ENCODE data around the gene ARID3B.
"Not testable (repeated sequence)": the region's sequence is repeated elsewhere in the genome, so short reads cannot be mapped to it uniquely, and the experiment has no call there.

The ARID3B gene

GRCh38 chr15:74621546-74621920 lies 80.5 kb downstream of the ARID3B start:
- H3K4me1 ChIP-seq (ENCODE audit: control insufficient read depth, insufficient read depth, low read length), result peaks cover 10% of the 10 kb centered on the region
- H3K27me3 ChIP-seq (ENCODE audit: control insufficient read depth, insufficient read depth, low read length), result no peaks in the 10 kb centered on the region
- no peak overlapping the region for H3K9ac ChIP-seq (ENCODE audit: low read length)
- no peak overlapping the region for H3K4me3 ChIP-seq (ENCODE audit: low read length)
- H3K36me3 ChIP-seq (ENCODE audit: control insufficient read depth, insufficient read depth, low read length), result peaks cover 68% of the 10 kb centered on the region
- no peak overlapping the region for H3K27ac ChIP-seq (ENCODE audit: low read depth, low read length)

DNA sequence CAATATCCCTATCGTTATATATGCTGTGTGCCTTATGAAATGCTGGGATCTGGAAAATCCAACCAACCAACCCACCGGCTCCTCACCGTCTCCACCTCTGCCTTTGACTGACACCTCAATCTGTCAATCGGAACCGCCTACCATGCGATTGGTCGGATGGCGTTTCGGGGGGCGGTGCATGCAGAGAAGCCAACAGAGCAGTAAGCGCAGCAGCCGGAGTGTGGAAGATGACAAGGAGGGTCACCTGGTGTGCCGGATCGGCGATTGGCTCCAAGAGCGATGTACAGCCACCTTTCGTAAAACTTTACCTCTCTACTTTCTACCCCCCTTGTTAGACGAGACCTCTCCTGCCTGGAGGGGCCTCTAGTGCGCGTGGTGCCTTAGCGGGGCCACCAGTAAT lies 80.9 kb downstream of the ARID3B start:
- H3K27me3 ChIP-seq (ENCODE audit: control insufficient read depth, insufficient read depth, low read length), result no peaks in the 10 kb centered on the region
- peaks cover 6% of the 10 kb centered on the region for H3K4me1 ChIP-seq (ENCODE audit: control insufficient read depth, insufficient read depth, low read length)
- H3K36me3 ChIP-seq (ENCODE audit: control insufficient read depth, insufficient read depth, low read length), result peaks cover 72% of the 10 kb centered on the region
- H3K9ac ChIP-seq (ENCODE audit: low read length), result no peak overlapping the region
- no peak overlapping the region for H3K27ac ChIP-seq (ENCODE audit: low read depth, low read length)
- H3K4me3 ChIP-seq (ENCODE audit: low read length), result no peak overlapping the region

GRCh38 chr15:74622758-74623157 lies 81.7 kb downstream of the ARID3B start:
- Histone ChIP-seq H3K36me3 (ENCODE audit: control insufficient read depth, insufficient read depth, low read length) (peaks cover 80% of the 10 kb centered on the region), H3K4me1 (ENCODE audit: control insufficient read depth, insufficient read depth, low read length) (no peaks in the 10 kb centered on the region), H3K4me3 (ENCODE audit: low read length) (no peak overlapping the region), H3K27ac (ENCODE audit: low read depth, low read length) (no peak overlapping the region), H3K9ac (ENCODE audit: low read length) (no peak overlapping the region), H3K27me3 (ENCODE audit: control insufficient read depth, insufficient read depth, low read length) (no peaks in the 10 kb centered on the region)

GRCh38 chr15:74624020-74624602 lies 83.1 kb downstream of the ARID3B start:
- Histone ChIP-seq H3K27ac (ENCODE audit: low read depth, low read length) (no peak overlapping the region), H3K9ac (ENCODE audit: low read length) (no peak overlapping the region), H3K27me3 (ENCODE audit: control insufficient read depth, insufficient read depth, low read length) (no peaks in the 10 kb centered on the region), H3K4me3 (ENCODE audit: low read length) (no peak overlapping the region), H3K36me3 (ENCODE audit: control insufficient read depth, insufficient read depth, low read length) (peaks cover 93% of the 10 kb centered on the region), H3K4me1 (ENCODE audit: control insufficient read depth, insufficient read depth, low read length) (no peaks in the 10 kb centered on the region)

- no peaks in the 10 kb centered on the region for H3K27me3 ChIP-seq (ENCODE audit: control insufficient read depth, insufficient read depth, low read length)
- H3K4me1 ChIP-seq (ENCODE audit: control insufficient read depth, insufficient read depth, low read length), result no peaks in the 10 kb centered on the region
- no peak overlapping the region for H3K27ac ChIP-seq (ENCODE audit: low read depth, low read length)
- H3K4me3 ChIP-seq (ENCODE audit: low read length), result no peak overlapping the region
- peaks cover 89% of the 10 kb centered on the region for H3K36me3 ChIP-seq (ENCODE audit: control insufficient read depth, insufficient read depth, low read length)
- H3K9ac ChIP-seq (ENCODE audit: low read length), result no peak overlapping the region
These were observed 84.7 kb downstream of the ARID3B start for GRCh38 chr15:74625693-74626092.

DNA sequence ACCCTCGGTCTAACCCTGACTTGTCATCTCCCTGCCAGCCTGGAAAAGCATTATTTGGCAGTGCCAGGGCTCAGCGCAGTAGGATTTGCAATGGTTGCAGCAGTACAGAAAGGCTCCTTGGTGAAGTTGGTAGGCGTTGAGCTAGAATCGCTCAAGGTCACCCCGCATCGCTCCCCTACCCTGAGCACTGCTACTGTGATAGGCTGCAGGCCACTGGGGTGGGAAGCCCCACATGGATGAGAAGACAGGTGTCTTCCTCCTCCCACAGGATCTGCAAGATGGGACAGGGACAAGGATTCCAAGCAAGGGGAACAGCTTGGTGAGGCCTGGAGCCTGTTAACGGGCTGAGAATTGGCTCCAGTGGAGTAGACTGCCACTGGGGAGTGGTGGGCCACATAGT lies 85.3 kb downstream of the ARID3B start:
- Histone ChIP-seq H3K27me3 (ENCODE audit: control insufficient read depth, insufficient read depth, low read length) (no peaks in the 10 kb centered on the region), H3K27ac (ENCODE audit: low read depth, low read length) (no peak overlapping the region), H3K4me1 (ENCODE audit: control insufficient read depth, insufficient read depth, low read length) (no peaks in the 10 kb centered on the region), H3K36me3 (ENCODE audit: control insufficient read depth, insufficient read depth, low read length) (peaks cover 86% of the 10 kb centered on the region), H3K9ac (ENCODE audit: low read length) (no peak overlapping the region), H3K4me3 (ENCODE audit: low read length) (no peak overlapping the region)

DNA sequence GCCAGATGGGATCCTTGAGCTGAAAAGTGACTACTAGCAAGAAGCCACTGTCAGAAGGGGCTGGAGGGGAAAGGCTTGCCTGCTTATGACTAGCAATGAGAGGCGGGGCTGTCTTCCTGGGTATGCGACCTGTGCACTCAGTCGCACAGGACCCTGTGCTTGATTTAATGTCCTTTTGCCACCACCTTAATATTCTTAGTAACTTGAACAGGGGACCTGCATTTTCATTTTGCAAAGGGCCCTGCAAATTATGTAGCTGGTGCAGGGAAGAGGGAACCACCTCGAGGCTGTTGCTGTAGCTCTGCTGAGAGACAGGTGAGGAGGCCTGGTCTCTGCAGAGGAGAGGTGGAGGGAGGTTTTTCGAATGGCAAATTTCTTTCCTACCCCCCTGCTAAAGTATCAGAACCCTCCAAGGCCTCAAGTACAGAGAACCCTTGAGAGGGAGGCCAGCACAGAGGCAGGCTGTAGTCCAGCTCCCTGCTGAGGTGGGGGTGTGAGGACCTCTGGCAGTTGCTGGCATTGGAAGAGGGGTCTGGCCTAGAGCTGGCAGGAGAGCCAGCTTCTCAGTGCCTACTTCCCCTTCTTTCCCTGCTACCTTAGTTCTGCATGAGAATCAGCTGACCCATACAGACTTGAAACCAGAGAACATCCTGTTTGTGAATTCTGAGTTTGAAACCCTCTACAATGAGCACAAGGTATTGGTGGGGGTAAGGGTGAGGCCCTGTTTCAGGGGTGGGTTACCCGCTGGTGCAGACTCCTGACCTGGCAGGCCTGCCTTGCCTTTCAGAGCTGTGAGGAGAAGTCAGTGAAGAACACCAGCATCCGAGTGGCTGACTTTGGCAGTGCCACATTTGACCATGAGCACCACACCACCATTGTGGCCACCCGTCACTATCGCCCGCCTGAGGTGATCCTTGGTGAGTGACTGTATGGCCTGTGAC lies 86.0 kb downstream of the ARID3B start:
- no peak overlapping the region for H3K9ac ChIP-seq (ENCODE audit: low read length)
- H3K27ac ChIP-seq (ENCODE audit: low read depth, low read length), result no peak overlapping the region
- H3K4me1 ChIP-seq (ENCODE audit: control insufficient read depth, insufficient read depth, low read length), result no peaks in the 10 kb centered on the region
- H3K36me3 ChIP-seq (ENCODE audit: control insufficient read depth, insufficient read depth, low read length), result peaks cover 80% of the 10 kb centered on the region
- no peaks in the 10 kb centered on the region for H3K27me3 ChIP-seq (ENCODE audit: control insufficient read depth, insufficient read depth, low read length)
- no peak overlapping the region for H3K4me3 ChIP-seq (ENCODE audit: low read length)

- H3K27ac ChIP-seq (ENCODE audit: low read depth, low read length), result no peak overlapping the region
- H3K36me3 ChIP-seq (ENCODE audit: control insufficient read depth, insufficient read depth, low read length), result peaks cover 74% of the 10 kb centered on the region
- H3K9ac ChIP-seq (ENCODE audit: low read length), result no peak overlapping the region
These were observed 86.7 kb downstream of the ARID3B start for GRCh38 chr15:74627766-74628165.

GRCh38 chr15:74628199-74628598 lies 87.2 kb downstream of the ARID3B start:
- H3K36me3 ChIP-seq (ENCODE audit: control insufficient read depth, insufficient read depth, low read length), result peaks cover 74% of the 10 kb centered on the region
- H3K4me1 ChIP-seq (ENCODE audit: control insufficient read depth, insufficient read depth, low read length), result no peaks in the 10 kb centered on the region
- no peak overlapping the region for H3K27ac ChIP-seq (ENCODE audit: low read depth, low read length)
- no peak overlapping the region for H3K9ac ChIP-seq (ENCODE audit: low read length)
- H3K4me3 ChIP-seq (ENCODE audit: low read length), result no peak overlapping the region
- H3K27me3 ChIP-seq (ENCODE audit: control insufficient read depth, insufficient read depth, low read length), result no peaks in the 10 kb centered on the region

More at GRCh38 chr15:74627766-74628165, 86.7 kb downstream of the ARID3B start:
- Histone ChIP-seq H3K27me3 (ENCODE audit: control insufficient read depth, insufficient read depth, low read length) (no peaks in the 10 kb centered on the region), H3K4me1 (ENCODE audit: control insufficient read depth, insufficient read depth, low read length) (no peaks in the 10 kb centered on the region), H3K4me3 (ENCODE audit: low read length) (no peak overlapping the region)

- Histone ChIP-seq H3K27ac (ENCODE audit: low read depth, low read length) (no peak overlapping the region), H3K4me1 (ENCODE audit: control insufficient read depth, insufficient read depth, low read length) (no peaks in the 10 kb centered on the region), H3K9ac (ENCODE audit: low read length) (no peak overlapping the region), H3K27me3 (ENCODE audit: control insufficient read depth, insufficient read depth, low read length) (no peaks in the 10 kb centered on the region), H3K4me3 (ENCODE audit: low read length) (no peak overlapping the region), H3K36me3 (ENCODE audit: control insufficient read depth, insufficient read depth, low read length) (peaks cover 70% of the 10 kb centered on the region)
These were observed 87.9 kb downstream of the ARID3B start for GRCh38 chr15:74628949-74629348.

DNA sequence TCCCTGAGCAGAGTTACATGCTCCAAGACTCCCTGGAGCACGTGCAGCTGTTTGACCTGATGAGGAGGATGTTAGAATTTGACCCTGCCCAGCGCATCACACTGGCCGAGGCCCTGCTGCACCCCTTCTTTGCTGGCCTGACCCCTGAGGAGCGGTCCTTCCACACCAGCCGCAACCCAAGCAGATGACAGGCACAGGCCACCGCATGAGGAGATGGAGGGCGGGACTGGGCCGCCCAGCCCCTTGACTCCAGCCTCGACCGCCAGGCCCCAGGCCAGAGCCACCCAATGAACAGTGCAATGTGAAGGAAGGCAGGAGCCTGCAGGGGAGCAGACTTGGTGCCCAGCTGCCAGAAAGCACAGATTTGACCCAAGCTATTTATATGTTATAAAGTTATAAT lies 88.7 kb downstream of the ARID3B start:
- H3K9ac ChIP-seq (ENCODE audit: low read length); H3K27ac ChIP-seq (ENCODE audit: low read depth, low read length): not testable (repeated sequence)
- peaks cover 66% of the 10 kb centered on the region for H3K36me3 ChIP-seq (ENCODE audit: control insufficient read depth, insufficient read depth, low read length)

DNA sequence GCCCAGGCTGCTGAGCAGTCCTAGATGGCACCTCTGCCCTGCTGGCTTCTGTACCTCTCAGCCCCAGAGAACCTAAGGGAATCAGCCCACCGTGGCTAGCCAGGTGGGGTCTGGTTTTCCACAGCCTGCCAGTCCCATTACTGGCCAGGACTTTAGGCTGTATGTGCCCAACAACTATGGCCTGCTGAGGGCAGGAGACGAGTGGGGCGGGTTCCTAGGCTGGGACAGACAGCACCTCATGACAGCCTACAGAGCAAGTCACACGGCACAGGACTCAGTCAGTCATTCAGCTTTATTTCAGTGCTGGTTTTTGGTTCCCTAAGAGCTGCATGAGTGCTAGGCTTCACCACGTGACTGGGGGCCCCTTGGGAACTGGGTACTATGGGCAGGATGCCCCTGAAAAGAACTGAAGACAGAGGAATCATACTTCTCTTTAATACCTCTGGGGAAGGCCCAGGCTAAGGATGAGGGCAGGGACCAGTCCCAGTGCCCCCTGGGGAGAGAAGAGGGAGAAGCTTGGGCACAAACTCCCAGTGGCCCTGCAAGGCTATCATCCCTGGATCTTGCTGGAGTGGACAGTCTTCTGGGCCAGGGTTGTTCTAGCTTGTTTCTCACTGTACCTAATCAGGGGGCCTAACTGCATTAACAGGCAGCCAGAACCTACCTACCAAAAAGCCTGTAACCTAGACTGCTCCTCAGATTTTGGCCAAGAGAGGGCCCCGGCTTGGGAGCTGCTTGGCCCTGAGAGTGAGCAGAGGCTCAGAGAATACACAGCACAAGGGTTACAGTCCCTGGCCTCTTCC lies 89.5 kb downstream of the ARID3B start:
- H3K4me3 ChIP-seq (ENCODE audit: low read length), result no peak overlapping the region
- H3K9ac ChIP-seq (ENCODE audit: low read length), result no peak overlapping the region
- H3K4me1 ChIP-seq (ENCODE audit: control insufficient read depth, insufficient read depth, low read length), result no peaks in the 10 kb centered on the region
- no peaks in the 10 kb centered on the region for H3K27me3 ChIP-seq (ENCODE audit: control insufficient read depth, insufficient read depth, low read length)
- peaks cover 63% of the 10 kb centered on the region for H3K36me3 ChIP-seq (ENCODE audit: control insufficient read depth, insufficient read depth, low read length)
- H3K27ac ChIP-seq (ENCODE audit: low read depth, low read length), result no peak overlapping the region

More for the DNA sequence above, 88.7 kb downstream of the ARID3B start:
- not testable (repeated sequence) for H3K27me3 ChIP-seq (ENCODE audit: control insufficient read depth, insufficient read depth, low read length); H3K4me1 ChIP-seq (ENCODE audit: control insufficient read depth, insufficient read depth, low read length); H3K4me3 ChIP-seq (ENCODE audit: low read length)

All from rectal smooth muscle tissue (tissue), 1 donor.